NT2/D1 (cell line): ENCODE measurements around the gene HPS3.

Experiments used
- SUZ12 ChIP-seq: IDR thresholded peaks from 2 replicates; pipeline ENCODE4 v1.6.1; 2011; ENCODE audit not compliant: insufficient read length, insufficient read depth; ENCODE audit errors: extremely low read depth
- YY1 ChIP-seq: IDR thresholded peaks from 2 replicates; pipeline ENCODE4 v1.6.1; 2011; ENCODE audit not compliant: insufficient read length, insufficient read depth
- ZNF274 ChIP-seq: IDR thresholded peaks from 2 replicates; pipeline ENCODE4 v1.6.1; 2011; ENCODE audit warnings: mild to moderate bottlenecking, low read depth, low read length

GRCh38 chr3:149214702-149215101, 85.3 kb downstream of the HPS3 start:
- no peak for TF ChIP-seq ZNF274
- TF ChIP-seq SUZ12 = no peak
- no peak for TF ChIP-seq YY1
